AG09309 (cell line): Measurements from ENCODE around the gene HNF4A.

ENCODE experiments used
- DNase-seq: peaks from one replicate; pipeline ENCODE4 v3.0.0-alpha.2; 2010; ENCODE audit warnings: low read depth
- H3K4me3 ChIP-seq: 2 replicates; pipeline ENCODE4 v1.5.1; 2011; ENCODE audit warnings: mild to moderate bottlenecking, low read depth, low read length, moderate library complexity; ENCODE audit not compliant: control insufficient read depth
- TF ChIP-seq, protein P1 (sequence below): IDR thresholded peaks from 2 replicates; pipeline ENCODE4 v1.5.1; 2011; ENCODE audit warnings: mild to moderate bottlenecking, low read depth, low read length, inconsistent platforms; ENCODE audit not compliant: insufficient read depth, control insufficient read depth; ENCODE audit errors: missing control alignments

The HNF4A gene

DNA sequence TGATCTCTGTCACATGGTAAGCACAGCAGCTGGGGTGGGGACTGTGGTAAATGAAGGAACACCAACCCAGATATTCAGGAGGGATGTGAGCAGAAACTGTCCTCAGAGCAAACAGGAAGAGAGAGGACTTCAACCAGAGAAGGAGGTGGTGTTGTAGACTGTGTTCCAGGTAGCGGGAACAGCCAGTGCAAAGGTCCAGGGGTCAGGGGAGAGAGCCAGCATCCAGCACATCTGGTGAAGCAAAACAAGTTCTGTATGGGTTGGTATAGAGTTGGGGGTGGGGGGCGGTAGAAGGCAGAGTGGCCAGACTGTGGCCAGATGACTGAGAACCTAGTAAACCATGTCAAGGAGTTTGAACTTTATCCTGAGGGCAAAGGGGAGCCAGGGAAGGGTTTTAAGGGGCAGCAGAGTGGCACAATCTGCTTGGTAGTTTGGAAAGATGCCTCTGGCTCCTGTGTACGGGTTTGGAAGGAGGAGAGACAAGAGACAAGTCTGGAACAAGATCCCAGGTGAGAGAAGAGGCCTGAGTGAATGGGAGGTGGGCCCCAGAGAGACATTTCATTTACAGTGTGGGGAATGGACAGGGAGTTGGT lies 92.4 kb downstream of the HNF4A start:
- TF ChIP-seq, protein P1, sequence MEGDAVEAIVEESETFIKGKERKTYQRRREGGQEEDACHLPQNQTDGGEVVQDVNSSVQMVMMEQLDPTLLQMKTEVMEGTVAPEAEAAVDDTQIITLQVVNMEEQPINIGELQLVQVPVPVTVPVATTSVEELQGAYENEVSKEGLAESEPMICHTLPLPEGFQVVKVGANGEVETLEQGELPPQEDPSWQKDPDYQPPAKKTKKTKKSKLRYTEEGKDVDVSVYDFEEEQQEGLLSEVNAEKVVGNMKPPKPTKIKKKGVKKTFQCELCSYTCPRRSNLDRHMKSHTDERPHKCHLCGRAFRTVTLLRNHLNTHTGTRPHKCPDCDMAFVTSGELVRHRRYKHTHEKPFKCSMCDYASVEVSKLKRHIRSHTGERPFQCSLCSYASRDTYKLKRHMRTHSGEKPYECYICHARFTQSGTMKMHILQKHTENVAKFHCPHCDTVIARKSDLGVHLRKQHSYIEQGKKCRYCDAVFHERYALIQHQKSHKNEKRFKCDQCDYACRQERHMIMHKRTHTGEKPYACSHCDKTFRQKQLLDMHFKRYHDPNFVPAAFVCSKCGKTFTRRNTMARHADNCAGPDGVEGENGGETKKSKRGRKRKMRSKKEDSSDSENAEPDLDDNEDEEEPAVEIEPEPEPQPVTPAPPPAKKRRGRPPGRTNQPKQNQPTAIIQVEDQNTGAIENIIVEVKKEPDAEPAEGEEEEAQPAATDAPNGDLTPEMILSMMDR, result no peak
- DNase-seq, result no peak
- no peak overlapping the region for H3K4me3 ChIP-seq

DNA sequence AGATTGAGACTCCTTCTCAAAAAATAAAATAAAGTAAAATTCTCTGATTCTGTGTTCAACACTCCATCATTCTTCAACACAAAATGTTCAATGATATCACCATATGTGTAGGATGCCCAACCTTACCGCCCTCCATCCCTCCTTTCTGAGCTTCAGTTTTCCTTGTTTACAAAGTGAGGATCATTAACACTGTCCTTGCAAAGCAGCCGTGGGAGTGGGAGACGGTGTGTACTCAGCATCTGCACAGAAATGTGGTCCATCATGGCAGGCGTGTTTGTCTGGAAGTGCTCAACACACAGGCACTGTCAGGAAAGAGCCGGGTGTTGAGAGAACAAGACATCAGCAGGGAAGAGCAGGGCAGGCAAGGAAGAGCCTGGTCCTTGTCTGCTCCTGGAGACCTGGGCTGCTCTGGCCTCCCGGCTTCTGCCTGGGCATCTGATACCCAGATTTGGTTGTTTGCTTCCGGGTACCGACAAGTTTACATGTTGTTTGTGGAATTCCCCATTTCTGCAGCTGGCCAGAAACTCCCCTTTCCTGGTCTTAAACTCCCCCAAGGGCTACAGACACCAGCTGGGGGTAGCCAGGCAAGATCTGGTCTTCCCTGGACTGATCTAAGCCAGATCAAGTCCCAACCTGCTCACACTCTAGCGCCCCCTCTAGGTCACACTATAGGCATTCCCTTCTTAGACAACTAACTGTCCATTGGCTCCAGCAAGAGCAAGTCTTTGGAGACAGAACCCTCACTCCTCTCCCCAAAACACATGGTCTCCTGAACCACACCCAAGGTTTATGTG lies 93.5 kb downstream of the HNF4A start:
- DNase-seq, result no peak
- TF ChIP-seq, protein P1, result peak; percentile 23

DNA sequence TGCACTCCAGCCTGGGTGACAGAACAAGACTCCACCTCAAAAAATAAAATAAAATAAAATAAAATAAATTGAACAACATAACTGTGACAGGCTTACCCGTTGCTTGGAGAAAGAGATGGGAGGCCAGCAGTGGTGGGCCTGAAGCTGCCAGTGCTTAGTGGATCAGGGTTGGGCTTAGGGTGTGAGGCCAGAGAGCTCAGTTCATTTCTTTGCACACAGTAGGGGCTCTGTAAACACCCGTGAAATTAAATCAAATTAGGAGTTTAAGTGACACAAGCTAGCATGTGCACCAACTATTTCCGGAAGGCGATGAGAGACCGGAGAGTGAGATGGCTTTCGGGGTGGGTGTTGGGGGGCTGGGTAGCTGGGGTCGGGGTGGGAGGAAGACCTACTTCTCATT lies 94.4 kb downstream of the HNF4A start:
- no peak for DNase-seq
- TF ChIP-seq, protein P1, result no peak

More for the DNA sequence above, 93.5 kb downstream of the HNF4A start:
- no peak overlapping the region for H3K4me3 ChIP-seq

DNA sequence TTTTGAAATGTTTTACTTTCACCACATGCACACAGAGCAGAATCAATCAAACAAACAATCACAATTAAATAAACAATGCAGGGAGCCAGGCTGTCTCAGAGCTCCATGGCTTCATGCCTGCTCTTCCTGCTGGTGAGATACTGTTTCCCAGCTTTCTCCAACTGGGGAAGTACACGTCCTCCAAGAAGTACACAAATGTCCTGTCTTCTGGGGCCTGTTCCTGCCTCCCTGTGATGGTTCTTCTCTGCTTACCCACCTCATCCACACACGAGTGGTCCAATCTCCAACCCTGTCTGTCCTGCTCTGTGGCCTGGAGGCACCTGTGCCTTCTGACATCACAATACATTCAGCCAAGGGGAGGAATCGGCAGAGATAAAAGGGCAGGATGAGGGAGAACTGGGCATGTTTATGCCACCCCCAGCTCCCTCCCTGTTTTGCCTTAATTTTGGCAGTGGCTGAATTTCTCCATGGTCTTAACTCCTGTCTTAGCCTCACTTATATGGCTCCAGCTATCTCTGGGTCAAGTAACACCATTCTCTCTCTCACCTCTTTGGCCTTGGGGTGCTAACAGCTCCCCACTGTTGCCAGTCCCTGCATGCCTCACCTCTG lies 94.9 kb downstream of the HNF4A start:
- no peak for DNase-seq
- TF ChIP-seq, protein P1, result no peak
- H3K4me3 ChIP-seq, result no peak overlapping the region

More for the DNA sequence above, 94.4 kb downstream of the HNF4A start:
- no peak overlapping the region for H3K4me3 ChIP-seq

DNA sequence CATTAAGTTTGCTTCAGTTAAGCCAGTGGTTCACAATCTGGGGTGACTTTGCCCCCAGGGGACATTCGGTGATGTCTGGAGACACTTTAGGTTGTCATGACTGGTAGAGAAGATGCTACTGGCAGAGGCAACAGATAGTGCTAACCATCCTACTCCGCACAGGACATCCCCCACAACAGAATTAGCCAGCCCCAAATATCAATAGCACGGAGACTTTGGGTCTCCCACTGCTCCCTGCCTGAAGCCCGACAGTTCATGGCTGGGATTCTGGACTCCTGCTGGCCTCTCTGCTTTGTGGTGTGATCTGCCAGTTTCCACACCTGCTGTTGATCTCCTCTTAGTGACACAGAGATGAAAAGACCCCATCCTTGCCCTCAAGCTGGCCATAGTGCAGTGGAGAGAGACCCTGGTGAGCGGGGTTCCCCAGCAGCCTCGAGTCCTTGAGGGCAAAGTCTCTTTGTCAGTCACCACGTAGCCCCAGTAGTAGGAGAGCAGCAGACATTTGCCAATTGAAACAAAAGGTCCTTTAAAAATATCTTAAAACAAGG lies 95.5 kb downstream of the HNF4A start:
- H3K4me3 ChIP-seq, result no peak overlapping the region
- TF ChIP-seq, protein P1, result no peak
- DNase-seq, result no peak

DNA sequence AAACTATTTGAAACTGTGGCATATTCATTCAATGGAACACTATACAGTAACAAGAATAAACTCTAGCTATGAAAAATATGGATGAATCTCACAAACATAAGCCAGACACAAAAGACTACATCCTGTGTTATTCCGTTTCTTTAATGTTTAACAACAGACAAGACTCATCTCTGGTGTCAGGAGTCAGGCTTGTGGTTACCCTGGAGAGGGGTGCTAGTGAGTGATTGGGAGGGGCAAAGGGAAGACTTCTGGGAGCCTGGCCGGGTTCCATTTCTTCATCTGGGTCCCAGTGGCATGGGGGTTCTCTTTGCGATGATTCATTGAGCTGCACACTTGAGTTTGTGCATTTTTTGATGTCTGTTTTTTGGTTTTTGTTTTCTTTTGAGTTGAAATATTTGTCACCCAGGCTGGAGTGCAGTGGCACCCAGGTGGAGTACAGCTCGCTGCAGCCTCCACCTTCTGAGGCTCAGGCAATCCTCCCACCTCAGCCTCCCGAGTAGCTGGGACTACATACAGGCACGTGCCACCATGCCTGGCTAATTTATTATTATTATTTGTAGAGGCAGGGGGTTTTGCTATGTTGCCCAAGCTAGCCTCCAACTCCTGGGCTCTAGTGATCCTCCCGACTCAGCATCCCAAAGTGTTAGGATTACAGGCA lies 98.9 kb downstream of the HNF4A start:
- TF ChIP-seq, protein P1, result no peak
- H3K4me3 ChIP-seq, result no peak overlapping the region
- DNase-seq, result no peak
